Activated CD8-positive, alpha-beta memory T cell treated with anti-CD3 and anti-CD28 coated beads, Interleukin-2, amount 10 ng/mL, durations not matched to agents 7 days and 5 days (primary cell): ENCODE data around the gene PARD6G. TPM values are rescaled to one million over a fixed set of nuclear protein-coding genes. Genes with fewer than 3 reads are reported as not detected.

ENCODE experiments used
- ATAC-seq: fragments of 150-1000 bp; cut with Tn5 transposase; one replicate; pipeline ENCODE4 v1.10.0; 2021; ENCODE audit warnings: moderate library complexity
- CTCF ChIA-PET: fragments of 350-600 bp; sonication (Branson Sonifier 250); formaldehyde crosslinking; loops from one replicate; lab custom pipeline; 2021; ENCODE audit warnings: antibody characterized with exemption; lab: Charles Lee
- DNase-seq: peaks from one replicate; pipeline ENCODE4 v3.0.0-alpha.2; 2020
- H3K27ac Mint-ChIP-seq: one replicate; pipeline ENCODE4 v1.8.0; 2021; ENCODE audit warnings: mild to moderate bottlenecking, mixed read lengths
- H3K27me3 Mint-ChIP-seq: one replicate; pipeline ENCODE4 v1.8.0; 2021; ENCODE audit warnings: mixed read lengths
- H3K36me3 Mint-ChIP-seq: one replicate; pipeline ENCODE4 v1.8.0; 2021; ENCODE audit warnings: mild to moderate bottlenecking, mixed read lengths
- H3K4me1 Mint-ChIP-seq: one replicate; pipeline ENCODE4 v1.8.0; 2021; ENCODE audit warnings: mixed read lengths
- H3K4me3 Mint-ChIP-seq: one replicate; pipeline ENCODE4 v1.8.0; 2021; ENCODE audit warnings: mild to moderate bottlenecking, moderate library complexity, mixed read lengths
- H3K9me3 Mint-ChIP-seq: one replicate; pipeline ENCODE4 v1.8.0; 2022; ENCODE audit warnings: low read depth, mixed read lengths
- total RNA-seq, 2 experiments: library from RNA; stranded (reverse); gene quantifications; one replicate each; pipeline ENCODE4 v1.2.3, GENCODE V29; 2021

PARD6G gene
- total RNA-seq, 2 experiments from 2014 or later, result 0.41 to 0.98 TPM

GRCh38 chr18:80176334-80177073 is 70.8 kb downstream of the PARD6G start:
- Mint-ChIP-seq H3K4me1 (peaks cover 52% of the 10 kb centered on the region), H3K9me3 (no peaks in the 10 kb centered on the region), H3K27ac (no peak overlapping the region), H3K4me3 (no peak overlapping the region), H3K36me3 (peaks cover 1% of the 10 kb centered on the region), H3K27me3 (peaks cover 59% of the 10 kb centered on the region)
- no peak for ATAC-seq
- DNase-seq, result no peak
- CTCF ChIA-PET, result interaction anchor here (0.8 to 2.6 kb wide), 6 partner anchors 18 to 83 kb away, joined by 3 to 19 read pairs (median 4); no protein-coding TSS in a partner anchor

- peaks cover 56% of the 10 kb centered on the region for H3K4me1 Mint-ChIP-seq
- peak overlapping the region; percentile 80 for H3K27ac Mint-ChIP-seq
- no peaks in the 10 kb centered on the region for H3K9me3 Mint-ChIP-seq
- H3K4me3 Mint-ChIP-seq, result peak overlapping the region; percentile 64
- CTCF ChIA-PET, result interaction anchor here (0.6 to 2.6 kb wide), 9 partner anchors 9 to 768 kb away, joined by 3 to 19 read pairs (median 5); no protein-coding TSS in a partner anchor
- peaks cover 66% of the 10 kb centered on the region for H3K27me3 Mint-ChIP-seq
- DNase-seq (peak; percentile 88), ATAC-seq (peak; percentile 90)
- peaks cover 1% of the 10 kb centered on the region for H3K36me3 Mint-ChIP-seq
Measured at GRCh38 chr18:80175451-80176204, 71.7 kb downstream of the PARD6G start.

GRCh38 chr18:80173060-80173459 is 74.3 kb downstream of the PARD6G start:
- Mint-ChIP-seq H3K4me3 (no peak overlapping the region), H3K27me3 (peaks cover 76% of the 10 kb centered on the region), H3K36me3 (peaks cover 1% of the 10 kb centered on the region), H3K27ac (no peak overlapping the region), H3K4me1 (peaks cover 46% of the 10 kb centered on the region), H3K9me3 (no peaks in the 10 kb centered on the region)
- no peak for ATAC-seq
- CTCF ChIA-PET, result interaction anchor here (1.4 to 4.5 kb wide), 3 partner anchors 10 to 84 kb away, joined by 3 to 32 read pairs (median 9); no protein-coding TSS in a partner anchor
- no peak for DNase-seq

GRCh38 chr18:80172056-80172455 is 75.3 kb downstream of the PARD6G start:
- no peak for ATAC-seq
- DNase-seq, result peak; percentile 61
- Mint-ChIP-seq H3K4me3 (no peak overlapping the region), H3K27ac (no peak overlapping the region), H3K4me1 (peaks cover 44% of the 10 kb centered on the region), H3K9me3 (no peaks in the 10 kb centered on the region), H3K27me3 (peaks cover 71% of the 10 kb centered on the region), H3K36me3 (peaks cover 1% of the 10 kb centered on the region)
- CTCF ChIA-PET, result interaction anchor here (1.7 to 4.5 kb wide), 2 partner anchors 41 to 85 kb away, joined by 3 to 32 read pairs; no protein-coding TSS in a partner anchor

GRCh38 chr18:80171054-80171872 is 76.1 kb downstream of the PARD6G start:
- H3K27ac Mint-ChIP-seq, result no peak overlapping the region
- DNase-seq (peak; percentile 69), ATAC-seq (no peak)
- CTCF ChIA-PET, result interaction anchor here (0.7 to 4.5 kb wide), 14 partner anchors 9 to 90 kb away, joined by 3 to 32 read pairs (median 4); no protein-coding TSS in a partner anchor
- H3K27me3 Mint-ChIP-seq, result peaks cover 67% of the 10 kb centered on the region
- H3K4me3 Mint-ChIP-seq, result no peak overlapping the region
- peaks cover 1% of the 10 kb centered on the region for H3K36me3 Mint-ChIP-seq
- no peaks in the 10 kb centered on the region for H3K9me3 Mint-ChIP-seq
- peaks cover 40% of the 10 kb centered on the region for H3K4me1 Mint-ChIP-seq

GRCh38 chr18:80170395-80171053 is 76.8 kb downstream of the PARD6G start:
- Mint-ChIP-seq H3K9me3 (no peaks in the 10 kb centered on the region), H3K36me3 (peaks cover 1% of the 10 kb centered on the region), H3K27me3 (peaks cover 59% of the 10 kb centered on the region), H3K4me1 (peaks cover 32% of the 10 kb centered on the region), H3K27ac (no peak overlapping the region), H3K4me3 (no peak overlapping the region)
- CTCF ChIA-PET, result interaction anchor here (0.7 to 4.5 kb wide), 14 partner anchors 9 to 91 kb away, joined by 3 to 32 read pairs (median 4); no protein-coding TSS in a partner anchor
- ATAC-seq (no peak), DNase-seq (no peak)

- Mint-ChIP-seq H3K27ac (no peak overlapping the region), H3K36me3 (no peaks in the 10 kb centered on the region), H3K4me1 (peaks cover 24% of the 10 kb centered on the region), H3K9me3 (peaks cover 3% of the 10 kb centered on the region), H3K4me3 (no peak overlapping the region), H3K27me3 (peaks cover 53% of the 10 kb centered on the region)
- CTCF ChIA-PET, result interaction anchor here (1.3 to 4.5 kb wide), 5 partner anchors 10 to 87 kb away, joined by 5 to 32 read pairs (median 11); no protein-coding TSS in a partner anchor
- no peak for ATAC-seq
- no peak for DNase-seq
Measured at GRCh38 chr18:80169607-80170006, 77.7 kb downstream of the PARD6G start.

- Mint-ChIP-seq H3K27ac (no peak overlapping the region), H3K4me1 (peaks cover 20% of the 10 kb centered on the region), H3K9me3 (peaks cover 4% of the 10 kb centered on the region), H3K36me3 (no peaks in the 10 kb centered on the region), H3K27me3 (peaks cover 50% of the 10 kb centered on the region), H3K4me3 (no peak overlapping the region)
- no peak for ATAC-seq
- no peak for DNase-seq
- CTCF ChIA-PET, result interaction anchor here (4.5 kb wide), 1 partner anchor 88 kb away, joined by 32 read pairs; no protein-coding TSS in a partner anchor
Measured at GRCh38 chr18:80168982-80169381, 78.3 kb downstream of the PARD6G start.

- Mint-ChIP-seq H3K36me3 (no peaks in the 10 kb centered on the region), H3K27ac (no peak overlapping the region), H3K27me3 (peaks cover 45% of the 10 kb centered on the region), H3K4me3 (no peak overlapping the region), H3K4me1 (peaks cover 20% of the 10 kb centered on the region), H3K9me3 (peaks cover 4% of the 10 kb centered on the region)
- ATAC-seq (no peak), DNase-seq (no peak)
- CTCF ChIA-PET, result interaction anchor here (0.9 to 4.5 kb wide), 3 partner anchors 10 to 90 kb away, joined by 3 to 32 read pairs (median 5); no protein-coding TSS in a partner anchor
Measured at GRCh38 chr18:80168346-80168745, 79.0 kb downstream of the PARD6G start.

GRCh38 chr18:80167931-80168330 is 79.4 kb downstream of the PARD6G start:
- Mint-ChIP-seq H3K27me3 (peaks cover 41% of the 10 kb centered on the region), H3K36me3 (no peaks in the 10 kb centered on the region), H3K4me3 (no peak overlapping the region), H3K9me3 (peaks cover 4% of the 10 kb centered on the region), H3K27ac (no peak overlapping the region), H3K4me1 (peaks cover 18% of the 10 kb centered on the region)
- ATAC-seq, result peak; percentile 48
- CTCF ChIA-PET, result interaction anchor here (0.9 to 1.2 kb wide), 2 partner anchors 10 to 90 kb away, joined by 3 to 5 read pairs; no protein-coding TSS in a partner anchor
- no peak for DNase-seq

- Mint-ChIP-seq H3K27ac (no peak overlapping the region), H3K9me3 (peaks cover 4% of the 10 kb centered on the region), H3K4me1 (peaks cover 13% of the 10 kb centered on the region), H3K4me3 (no peak overlapping the region), H3K27me3 (peaks cover 35% of the 10 kb centered on the region), H3K36me3 (no peaks in the 10 kb centered on the region)
- ATAC-seq (no peak), DNase-seq (no peak)
- CTCF ChIA-PET, result interaction anchor here (0.9 to 1.2 kb wide), 2 partner anchors 9 to 91 kb away, joined by 3 to 5 read pairs; no protein-coding TSS in a partner anchor
Measured at GRCh38 chr18:80167331-80167730, 80.0 kb downstream of the PARD6G start.

- Mint-ChIP-seq H3K27me3 (peaks cover 29% of the 10 kb centered on the region), H3K4me1 (peaks cover 6% of the 10 kb centered on the region)
- CTCF ChIA-PET, result interaction anchor here (1.3 to 1.6 kb wide), 2 partner anchors 9 to 14 kb away, joined by 3 to 5 read pairs; no protein-coding TSS in a partner anchor
Measured at GRCh38 chr18:80166725-80167124, 80.6 kb downstream of the PARD6G start.

More at GRCh38 chr18:80166725-80167124, 80.6 kb downstream of the PARD6G start:
- DNase-seq (no peak), ATAC-seq (no peak)
- Mint-ChIP-seq H3K27ac (no peak overlapping the region), H3K9me3 (peaks cover 4% of the 10 kb centered on the region), H3K36me3 (no peaks in the 10 kb centered on the region), H3K4me3 (no peak overlapping the region)
